ENCODE measurements around the gene SARDH. TPM values are rescaled to one million over a fixed set of nuclear protein-coding genes. Genes with fewer than 3 reads are reported as not detected.

The SARDH gene
- total and polyA plus RNA-seq, 9 of the 15 experiments (the other 6 are each of a cell fraction or from before 2014, with no cell fraction given), result 0.14 TPM; not detected in 8

DNA sequence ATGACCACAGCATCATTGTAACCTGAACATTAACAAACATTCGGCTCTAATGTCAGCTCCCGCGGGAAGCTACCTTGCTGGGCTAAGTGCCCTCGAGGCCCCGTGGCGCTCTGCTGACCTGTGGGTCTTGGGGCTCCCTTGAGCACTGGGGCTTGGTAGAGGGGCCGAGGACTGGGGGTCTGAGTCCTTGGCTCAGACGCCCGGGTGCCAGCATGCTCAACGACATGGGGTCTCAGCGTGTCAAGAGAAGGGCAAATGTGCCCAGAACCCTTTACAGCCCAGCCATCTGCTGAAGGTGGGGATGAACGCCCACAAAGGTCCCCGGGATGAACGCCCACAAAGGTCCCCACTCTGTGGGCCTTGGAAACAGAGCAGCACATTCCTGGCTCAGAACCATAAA is 39.7 kb upstream of the SARDH start:
- ChIA-PET CTCF (ENCODE audit: low intra/inter-chr PET ratio) (no interaction called here), POLR2A (interaction anchor here (0.6 kb wide), 1 partner anchor 436 kb away, joined by 3 read pairs; no protein-coding TSS in a partner anchor)
- H4K20me1 ChIP-seq (replicated peaks; ENCODE audit: control insufficient read depth, insufficient read depth, low read length), result peaks cover 3% of the 10 kb centered on the region; the same call in 1 of the 2 replicates
- H3K36me3 ChIP-seq (ENCODE audit: control insufficient read depth, insufficient read depth, low read length), result no peaks in the 10 kb centered on the region
- intact Hi-C loops (cut with micrococcal nuclease) (no loop called here), in situ Hi-C loops (cut with MboI) (no loop called here)
- H3K4me1 ChIP-seq (replicated peaks in 1 of 2; ENCODE audit: control insufficient read depth in 2 of 2, insufficient read depth in 2 of 2, low read length in 2 of 2), result no peaks in the 10 kb centered on the region
- peaks cover 3 to 44% of the 10 kb centered on the region in 2 experiments; a peak in 4 of 5 replicates for H3K27me3 ChIP-seq (ENCODE audit: control insufficient read depth in 2 of 2, insufficient read depth in 2 of 2, low read length in 2 of 2)
- WGBS (ENCODE audit: insufficient coverage, low coverage, missing lambda C conversion rate), result 2% methylated on average over 11 of the region's 14 CpGs
- H3K4me2 ChIP-seq (ENCODE audit: insufficient read depth, low read length), result no peak overlapping the region
- no peak for ATAC-seq
- H3K9me3 ChIP-seq (replicated peaks; ENCODE audit: control insufficient read depth, insufficient read depth, low read depth, low read length), result peaks cover 7% of the 10 kb centered on the region
- H3K9ac ChIP-seq (ENCODE audit: insufficient read depth in 1 of 2, low read depth in 2 of 2, low read length in 2 of 2), result no peak overlapping the region
- H3K79me2 ChIP-seq (ENCODE audit: control insufficient read depth, insufficient read depth, low read length), result no peaks in the 10 kb centered on the region
- no peak for DNase-seq (ENCODE audit: extremely low read depth in 1 of 4, low spot score in 3 of 4)
- no peak overlapping the region for H3K4me3 ChIP-seq
- H3K27ac ChIP-seq (ENCODE audit: extremely low read depth, low read depth, low read length), result no peak overlapping the region
- no peak for FAIRE-seq
- no peak overlapping the region for H2AFZ ChIP-seq (ENCODE audit: low read depth, low read length)
- no peak for TF ChIP-seq EZH2 (IDR thresholded peaks at IDR 0.05; ENCODE audit: borderline replicate concordance, low read depth, low read length)
- no peaks in the 10 kb centered on the region for H3K9me1 ChIP-seq (ENCODE audit: control insufficient read depth, insufficient read depth, low read length)
- BruUV-seq (replicated peaks), result no TSS peak

DNA sequence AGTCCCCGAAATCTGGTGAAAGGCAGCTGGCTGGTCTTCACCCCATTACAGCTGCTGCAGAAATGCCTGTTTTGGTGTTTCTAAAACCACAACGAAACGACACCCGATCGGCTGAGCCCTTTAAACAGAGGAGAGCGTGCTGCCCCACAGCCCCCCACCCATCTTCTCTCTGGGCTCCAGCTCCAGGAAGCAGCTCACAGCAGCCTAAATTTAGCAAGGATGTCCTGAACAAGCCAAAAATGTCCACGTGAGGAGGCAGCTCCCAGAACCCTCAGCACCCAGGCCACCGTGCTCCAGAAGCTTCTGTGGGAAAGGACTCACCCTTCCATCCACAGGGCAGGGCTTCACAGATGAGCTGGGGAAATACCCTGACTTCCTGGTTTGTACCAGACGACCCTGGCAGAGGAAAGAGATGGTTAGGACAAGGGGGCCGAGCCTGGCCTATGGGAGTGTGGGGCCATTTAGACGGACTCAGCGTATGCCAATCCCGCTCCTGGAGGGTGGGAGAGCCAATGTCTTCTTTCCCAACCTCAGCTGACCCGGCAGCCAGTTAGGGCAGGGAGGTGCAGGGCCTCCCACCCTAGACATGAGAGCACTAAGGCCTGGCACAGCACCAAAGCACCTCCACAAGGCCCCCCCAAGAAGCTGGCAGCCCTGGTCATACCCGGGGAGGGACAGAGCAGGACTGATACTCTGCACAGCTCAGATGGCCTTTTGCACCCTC is 39.1 kb upstream of the SARDH start:
- peaks cover 7% of the 10 kb centered on the region for H3K9me3 ChIP-seq (replicated peaks; ENCODE audit: control insufficient read depth, insufficient read depth, low read depth, low read length)
- BruUV-seq (replicated peaks), result no TSS peak
- H3K9ac ChIP-seq (ENCODE audit: insufficient read depth in 1 of 2, low read depth in 2 of 2, low read length in 2 of 2), result no peak overlapping the region
- in situ Hi-C loops (cut with MboI) (no loop called here), intact Hi-C loops (cut with micrococcal nuclease) (no loop called here)
- ATAC-seq, result no peak
- no peak for FAIRE-seq
- no peak overlapping the region for H2AFZ ChIP-seq (ENCODE audit: low read depth, low read length)
- no peaks in the 10 kb centered on the region; the same call in 1 of the 2 replicates for H4K20me1 ChIP-seq (replicated peaks; ENCODE audit: control insufficient read depth, insufficient read depth, low read length)
- no peaks in the 10 kb centered on the region for H3K36me3 ChIP-seq (ENCODE audit: control insufficient read depth, insufficient read depth, low read length)
- no peaks in the 10 kb centered on the region for H3K9me1 ChIP-seq (ENCODE audit: control insufficient read depth, insufficient read depth, low read length)
- peaks cover 3 to 44% of the 10 kb centered on the region in 2 experiments; a peak in 4 of 5 replicates for H3K27me3 ChIP-seq (ENCODE audit: control insufficient read depth in 2 of 2, insufficient read depth in 2 of 2, low read length in 2 of 2)
- no peak overlapping the region for H3K4me2 ChIP-seq (ENCODE audit: insufficient read depth, low read length)
- no peak for DNase-seq (ENCODE audit: extremely low read depth in 1 of 4, low spot score in 3 of 4)
- 1% methylated on average over 15 of the region's 15 CpGs for WGBS (ENCODE audit: insufficient coverage, low coverage, missing lambda C conversion rate)
- ChIA-PET POLR2A (interaction anchor here (0.6 to 1.1 kb wide), 2 partner anchors 19 to 436 kb away, joined by 3 to 4 read pairs; no protein-coding TSS in a partner anchor), CTCF (ENCODE audit: low intra/inter-chr PET ratio) (no interaction called here)
- H3K4me1 ChIP-seq (replicated peaks in 1 of 2; ENCODE audit: control insufficient read depth in 2 of 2, insufficient read depth in 2 of 2, low read length in 2 of 2), result no peaks in the 10 kb centered on the region
- H3K79me2 ChIP-seq (ENCODE audit: control insufficient read depth, insufficient read depth, low read length), result no peaks in the 10 kb centered on the region
- H3K4me3 ChIP-seq, result no peak overlapping the region
- no peak overlapping the region for H3K27ac ChIP-seq (ENCODE audit: extremely low read depth, low read depth, low read length)
- TF ChIP-seq FOS (IDR thresholded peaks at IDR 0.05; ENCODE audit: extremely low read depth, insufficient read length) (no peak), NEUROD1 (IDR thresholded peaks at IDR 0.05; ENCODE audit: borderline replicate concordance, low read depth, low read length, partially characterized antibody) (no peak), LARP7 (IDR thresholded peaks at IDR 0.05) (no peak), L3MBTL2 (IDR thresholded peaks at IDR 0.05) (no peak), POU5F1 (IDR thresholded peaks at IDR 0.05; ENCODE audit: borderline replicate concordance, low read depth, low read length, partially characterized antibody) (no peak), PHB2 (IDR thresholded peaks at IDR 0.05; ENCODE audit: low read depth) (no peak), JUND (IDR thresholded peaks at IDR 0.05; ENCODE audit: borderline replicate concordance, low read depth, low read length) (no peak), JUND (tag; IDR thresholded peaks at IDR 0.05; ENCODE audit: borderline replicate concordance, low read depth, low read length) (no peak), ZNF561 (CRISPR knock-in tag; conservative IDR thresholded peaks at IDR 0.05) (no peak), ZBTB34 (CRISPR knock-in tag; IDR thresholded peaks at IDR 0.05) (no peak), TAF9B (IDR thresholded peaks at IDR 0.05; ENCODE audit: partially characterized antibody) (no peak), GABPA (tag; conservative IDR thresholded peaks at IDR 0.05; ENCODE audit: low read depth) (no peak)
